ENCODE results near the gene PFKP.

DNA sequence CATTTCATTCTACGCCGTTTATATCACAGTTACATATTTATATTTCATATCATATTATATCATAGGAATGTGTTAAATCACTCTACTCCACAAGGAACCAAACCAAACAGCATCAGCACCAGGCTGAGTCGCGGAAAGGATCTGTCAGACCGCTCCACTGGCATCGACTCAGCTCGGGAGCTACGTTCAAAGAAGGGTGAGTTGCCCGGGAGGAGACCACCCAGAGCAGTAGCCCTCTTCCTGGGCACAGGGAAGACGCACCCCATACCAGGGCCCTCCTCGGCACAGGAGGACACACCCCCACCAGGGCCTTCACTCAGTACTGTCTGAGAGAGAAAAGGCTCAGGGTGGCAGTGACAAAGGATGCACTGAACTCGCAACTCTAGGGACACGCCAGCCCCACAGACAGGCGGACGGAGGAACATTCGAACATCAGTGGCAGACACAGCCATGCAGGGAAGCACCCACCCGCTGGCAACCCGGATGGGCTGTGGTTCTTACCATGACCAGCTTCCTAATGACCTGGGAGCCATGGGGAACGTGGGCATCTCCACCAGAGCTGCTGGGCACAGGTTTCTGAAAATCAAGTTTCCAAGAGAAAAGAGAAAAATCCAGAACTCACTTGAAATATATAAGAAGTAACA, 76.6 kb downstream of the PFKP start:
- TF ChIP-seq, protein P1, sequence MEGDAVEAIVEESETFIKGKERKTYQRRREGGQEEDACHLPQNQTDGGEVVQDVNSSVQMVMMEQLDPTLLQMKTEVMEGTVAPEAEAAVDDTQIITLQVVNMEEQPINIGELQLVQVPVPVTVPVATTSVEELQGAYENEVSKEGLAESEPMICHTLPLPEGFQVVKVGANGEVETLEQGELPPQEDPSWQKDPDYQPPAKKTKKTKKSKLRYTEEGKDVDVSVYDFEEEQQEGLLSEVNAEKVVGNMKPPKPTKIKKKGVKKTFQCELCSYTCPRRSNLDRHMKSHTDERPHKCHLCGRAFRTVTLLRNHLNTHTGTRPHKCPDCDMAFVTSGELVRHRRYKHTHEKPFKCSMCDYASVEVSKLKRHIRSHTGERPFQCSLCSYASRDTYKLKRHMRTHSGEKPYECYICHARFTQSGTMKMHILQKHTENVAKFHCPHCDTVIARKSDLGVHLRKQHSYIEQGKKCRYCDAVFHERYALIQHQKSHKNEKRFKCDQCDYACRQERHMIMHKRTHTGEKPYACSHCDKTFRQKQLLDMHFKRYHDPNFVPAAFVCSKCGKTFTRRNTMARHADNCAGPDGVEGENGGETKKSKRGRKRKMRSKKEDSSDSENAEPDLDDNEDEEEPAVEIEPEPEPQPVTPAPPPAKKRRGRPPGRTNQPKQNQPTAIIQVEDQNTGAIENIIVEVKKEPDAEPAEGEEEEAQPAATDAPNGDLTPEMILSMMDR (tag by site-specific recombination; IDR thresholded peaks at IDR 0.05) = no peak
- TF ChIP-seq MZF1 (tag by site-specific recombination; IDR thresholded peaks at IDR 0.05; ENCODE audit: borderline replicate concordance) (no peak), ZNF175 (tag by site-specific recombination; IDR thresholded peaks at IDR 0.05) (no peak), ZNF837 (tag by site-specific recombination; IDR thresholded peaks at IDR 0.05) (no peak), ZNF558 (tag by site-specific recombination; IDR thresholded peaks at IDR 0.05) (no peak), ZBTB20 (tag by site-specific recombination; IDR thresholded peaks at IDR 0.05) (no peak)
- TF ChIP-seq, protein P2, sequence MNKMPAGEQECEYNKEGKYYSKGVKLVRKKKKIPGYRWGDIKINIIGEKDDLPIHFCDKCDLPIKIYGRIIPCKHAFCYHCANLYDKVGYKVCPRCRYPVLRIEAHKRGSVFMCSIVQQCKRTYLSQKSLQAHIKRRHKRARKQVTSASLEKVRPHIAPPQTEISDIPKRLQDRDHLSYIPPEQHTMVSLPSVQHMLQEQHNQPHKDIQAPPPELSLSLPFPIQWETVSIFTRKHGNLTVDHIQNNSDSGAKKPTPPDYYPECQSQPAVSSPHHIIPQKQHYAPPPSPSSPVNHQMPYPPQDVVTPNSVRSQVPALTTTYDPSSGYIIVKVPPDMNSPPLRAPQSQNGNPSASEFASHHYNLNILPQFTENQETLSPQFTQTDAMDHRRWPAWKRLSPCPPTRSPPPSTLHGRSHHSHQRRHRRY (tag by site-specific recombination; IDR thresholded peaks at IDR 0.05) = no peak

Data from HEK293 (cell line).